Activated naive CD4-positive, alpha-beta T cell treated with anti-CD3 and anti-CD28 coated beads, Interleukin-2, amount 50 U/mL, for 72 hours (primary cell): ENCODE measurements around the gene PID1. TPM values are rescaled to one million over a fixed set of nuclear protein-coding genes. Genes with fewer than 3 reads are reported as not detected.

Experiments
- ATAC-seq, 2 donors: fragments of 150-1000 bp; cut with Tn5 transposase; 2 replicates each; pipeline ENCODE4 v1.10.0; 2021; ENCODE audit warnings: mild to moderate bottlenecking in 2 of 2, moderate library complexity in 2 of 2
- DNase-seq, 2 donors: peaks; one replicate each; pipeline ENCODE4 v3.0.0; 2021 to 2022; ENCODE audit warnings: low spot score in 2 of 2
- H3K27ac Mint-ChIP-seq, 2 donors: one replicate each; pipeline ENCODE4 v1.8.0; 2022; ENCODE audit warnings: mild to moderate bottlenecking in 2 of 2, mixed read lengths in 2 of 2
- H3K36me3 Mint-ChIP-seq, 2 donors: one replicate each; pipeline ENCODE4 v1.8.0; 2022; ENCODE audit warnings: mixed read lengths in 2 of 2
- H3K9me3 Mint-ChIP-seq, 2 donors: one replicate each; pipeline ENCODE4 v1.8.0; 2022; ENCODE audit warnings: mixed read lengths in 2 of 2
- total RNA-seq, 2 donors: library from RNA; stranded (reverse); gene quantifications; one replicate each; pipeline ENCODE4 v1.2.3, GENCODE V29; 2022

The PID1 gene, protein sequence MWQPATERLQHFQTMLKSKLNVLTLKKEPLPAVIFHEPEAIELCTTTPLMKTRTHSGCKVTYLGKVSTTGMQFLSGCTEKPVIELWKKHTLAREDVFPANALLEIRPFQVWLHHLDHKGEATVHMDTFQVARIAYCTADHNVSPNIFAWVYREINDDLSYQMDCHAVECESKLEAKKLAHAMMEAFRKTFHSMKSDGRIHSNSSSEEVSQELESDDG
- total RNA-seq = not detected

- H3K36me3 Mint-ChIP-seq = no peaks in the 10 kb centered on the region
- no peak within 1 kb of the TSS for H3K27ac Mint-ChIP-seq
- H3K9me3 Mint-ChIP-seq = no peaks in the 10 kb centered on the region
- no peak for ATAC-seq
- no peak for DNase-seq
These were observed at the start of gene PID1 for GRCh38 chr2:229270551-229271410. Gene PID1, minus strand, starts transcription at chr2:229271287. Its CDS starts 244 bp downstream, at chr2:229271043.

GRCh38 chr2:229319558-229319957 is 48.5 kb upstream of the PID1 start:
- H3K27ac Mint-ChIP-seq = no peak overlapping the region
- peaks cover 4 to 13% of the 10 kb centered on the region in 2 donors for H3K9me3 Mint-ChIP-seq
- DNase-seq = no peak

GRCh38 chr2:229314117-229314516 is 43.0 kb upstream of the PID1 start:
- Mint-ChIP-seq H3K9me3 (peaks cover 0 to 5% of the 10 kb centered on the region in 2 donors), H3K36me3 (no peaks in the 10 kb centered on the region), H3K27ac (no peak overlapping the region)
- ATAC-seq (no peak), DNase-seq (no peak)

More at GRCh38 chr2:229319558-229319957, 48.5 kb upstream of the PID1 start:
- H3K36me3 Mint-ChIP-seq = no peaks in the 10 kb centered on the region
- ATAC-seq = no peak

GRCh38 chr2:229313591-229313990 is 42.5 kb upstream of the PID1 start:
- Mint-ChIP-seq H3K27ac (no peak overlapping the region), H3K36me3 (no peaks in the 10 kb centered on the region), H3K9me3 (peaks cover 0 to 5% of the 10 kb centered on the region in 2 donors)
- no peak for DNase-seq
- ATAC-seq = no peak

GRCh38 chr2:229301237-229301636 is 30.1 kb upstream of the PID1 start:
- H3K27ac Mint-ChIP-seq = no peak overlapping the region
- no peaks in the 10 kb centered on the region for H3K36me3 Mint-ChIP-seq
- DNase-seq = no peak
- H3K9me3 Mint-ChIP-seq = peaks cover 0 to 6% of the 10 kb centered on the region in 2 donors
- no peak for ATAC-seq

DNA sequence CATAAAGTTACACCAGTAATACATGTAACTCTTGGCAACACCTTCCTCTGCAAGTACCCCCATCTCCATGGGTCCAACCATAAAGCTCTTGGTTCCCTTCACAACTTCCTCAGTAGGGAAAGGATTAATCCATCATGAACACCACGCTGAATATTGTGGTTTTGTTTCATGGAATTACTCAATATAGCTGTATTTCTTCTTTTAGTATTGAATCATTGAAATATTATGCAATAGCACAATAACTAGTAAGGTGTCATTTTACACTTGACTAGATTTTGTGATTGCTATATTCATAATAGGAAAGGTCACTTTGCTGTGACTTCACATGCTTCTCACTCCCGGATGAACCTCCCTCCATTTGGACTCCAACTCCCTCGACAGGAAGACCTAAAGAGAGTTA is 29.7 kb upstream of the PID1 start:
- DNase-seq = no peak
- no peak overlapping the region for H3K27ac Mint-ChIP-seq

GRCh38 chr2:229300371-229300770 is 29.3 kb upstream of the PID1 start:
- Mint-ChIP-seq H3K36me3 (no peaks in the 10 kb centered on the region), H3K9me3 (peaks cover 0 to 6% of the 10 kb centered on the region in 2 donors), H3K27ac (no peak overlapping the region)
- no peak for DNase-seq
- ATAC-seq = no peak

More for the DNA sequence above, 29.7 kb upstream of the PID1 start:
- ATAC-seq = no peak
- Mint-ChIP-seq H3K36me3 (no peaks in the 10 kb centered on the region), H3K9me3 (peaks cover 0 to 6% of the 10 kb centered on the region in 2 donors)

DNA sequence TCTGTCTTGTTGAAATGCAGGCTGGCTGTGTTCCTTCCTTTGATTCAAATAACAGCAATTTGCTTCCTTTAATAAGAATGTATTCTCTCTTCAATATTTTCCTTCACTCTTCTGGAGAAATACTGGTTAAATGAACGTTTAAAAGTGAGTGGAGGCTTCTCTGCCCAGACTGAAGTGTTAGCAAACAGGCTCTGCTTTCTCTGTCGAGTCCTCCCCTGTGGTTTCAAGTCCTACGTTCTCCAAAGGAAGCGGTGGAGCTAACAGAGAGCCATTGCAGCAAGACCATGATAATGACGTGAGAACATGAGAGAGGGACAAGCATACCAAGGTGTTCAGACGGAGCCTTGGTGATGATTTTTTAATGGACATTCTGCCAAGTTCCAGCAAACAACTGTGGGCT is 26.2 kb upstream of the PID1 start:
- ATAC-seq (no peak), DNase-seq (no peak)
- Mint-ChIP-seq H3K9me3 (no peaks in the 10 kb centered on the region), H3K36me3 (no peaks in the 10 kb centered on the region), H3K27ac (no peak overlapping the region)

GRCh38 chr2:229296536-229296935 is 25.4 kb upstream of the PID1 start:
- no peaks in the 10 kb centered on the region for H3K9me3 Mint-ChIP-seq
- H3K36me3 Mint-ChIP-seq = no peaks in the 10 kb centered on the region
- ATAC-seq (no peak), DNase-seq (no peak)
- no peak overlapping the region for H3K27ac Mint-ChIP-seq

GRCh38 chr2:229296016-229296415 is 24.9 kb upstream of the PID1 start:
- no peak for ATAC-seq
- Mint-ChIP-seq H3K36me3 (no peaks in the 10 kb centered on the region), H3K27ac (no peak overlapping the region)

GRCh38 chr2:229287823-229288222 is 16.7 kb upstream of the PID1 start:
- no peaks in the 10 kb centered on the region for H3K36me3 Mint-ChIP-seq
- no peak overlapping the region for H3K27ac Mint-ChIP-seq
- DNase-seq (no peak), ATAC-seq (no peak)
- H3K9me3 Mint-ChIP-seq = peaks cover 0 to 7% of the 10 kb centered on the region in 2 donors

More at GRCh38 chr2:229296016-229296415, 24.9 kb upstream of the PID1 start:
- no peak for DNase-seq
- H3K9me3 Mint-ChIP-seq = no peaks in the 10 kb centered on the region

DNA sequence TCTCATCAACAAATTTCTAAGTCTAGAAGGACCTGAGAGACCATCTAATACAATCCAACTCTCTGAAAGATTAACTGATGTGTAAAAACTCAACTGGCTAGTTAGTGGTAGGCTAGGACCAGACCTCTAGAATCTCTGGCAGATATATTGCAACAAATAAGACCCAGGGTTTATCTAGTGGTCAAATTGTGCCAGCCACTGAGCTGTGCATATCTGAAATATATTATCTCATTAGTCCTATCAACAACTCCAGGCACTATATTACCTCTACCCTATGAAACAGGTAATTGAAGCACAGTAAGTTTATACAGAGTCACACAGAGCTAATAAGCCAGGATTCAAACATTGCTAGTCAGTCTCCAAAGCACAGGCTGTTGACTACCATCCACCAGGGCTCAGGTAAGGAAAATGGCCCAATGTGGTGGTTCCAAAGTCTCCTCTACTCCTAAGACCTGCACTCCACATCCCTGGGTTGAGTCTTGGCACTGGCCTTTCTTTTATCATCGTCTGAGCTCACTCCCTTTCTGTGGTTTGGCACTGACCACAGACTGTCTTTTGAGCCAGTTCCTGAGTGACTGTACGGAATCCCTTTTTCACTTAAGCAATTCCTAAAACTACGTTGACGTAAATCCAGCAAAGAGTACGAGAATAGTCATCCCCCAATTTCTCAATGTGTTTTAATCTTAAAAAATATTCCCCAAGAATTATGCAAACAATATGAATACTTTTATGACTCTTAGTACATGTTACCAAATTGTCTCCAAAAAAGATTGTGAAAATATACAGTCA is 11.9 kb upstream of the PID1 start:
- DNase-seq = no peak
- Mint-ChIP-seq H3K9me3 (no peaks in the 10 kb centered on the region), H3K36me3 (no peaks in the 10 kb centered on the region), H3K27ac (no peak overlapping the region)
- ATAC-seq = no peak

DNA sequence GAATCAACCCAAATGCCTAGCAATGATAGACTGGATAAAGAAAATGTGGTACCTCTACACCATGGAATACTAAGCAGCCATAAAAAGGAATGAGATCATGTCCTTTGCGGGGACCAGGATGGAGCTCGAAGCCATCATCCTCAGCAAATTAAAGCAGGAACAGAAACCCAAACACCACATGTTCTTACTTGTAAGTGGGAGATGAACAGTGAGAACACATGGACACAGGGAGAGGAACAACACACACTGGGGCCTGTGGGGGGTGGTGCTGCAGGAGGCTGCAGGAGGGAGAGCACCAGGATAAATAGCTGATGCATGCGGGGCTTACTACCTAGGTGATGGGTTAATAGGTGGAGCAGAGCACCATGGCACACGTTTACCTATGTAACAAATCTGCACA is 8.4 kb upstream of the PID1 start:
- H3K9me3 Mint-ChIP-seq = no peaks in the 10 kb centered on the region
- no peaks in the 10 kb centered on the region for H3K36me3 Mint-ChIP-seq
- no peak for DNase-seq
- H3K27ac Mint-ChIP-seq = no peak overlapping the region
- no peak for ATAC-seq

DNA sequence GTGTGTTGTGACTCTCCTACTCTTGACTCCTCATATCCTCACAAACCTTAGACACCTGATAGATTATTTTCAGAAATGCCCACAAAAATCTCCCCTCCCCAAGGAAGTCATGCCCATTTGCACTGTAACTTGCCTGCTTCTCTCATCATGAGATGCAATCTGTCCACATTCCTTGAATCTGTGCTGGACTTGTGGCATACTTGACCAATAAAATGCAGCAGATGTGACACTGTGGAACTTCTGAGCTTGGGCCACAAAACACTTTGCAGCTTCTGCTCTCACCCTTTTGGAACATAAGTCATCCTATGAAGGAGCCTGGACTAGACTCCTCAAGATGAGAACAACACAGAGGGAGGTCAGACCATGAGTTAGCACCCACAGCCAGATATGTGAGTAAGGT is 4.4 kb upstream of the PID1 start:
- Mint-ChIP-seq H3K36me3 (no peaks in the 10 kb centered on the region), H3K9me3 (no peaks in the 10 kb centered on the region), H3K27ac (no peak overlapping the region)
- DNase-seq (no peak), ATAC-seq (no peak)

GRCh38 chr2:229273723-229274338 is 2.7 kb upstream of the PID1 start:
- no peak for DNase-seq
- H3K27ac Mint-ChIP-seq = no peak overlapping the region
- no peaks in the 10 kb centered on the region for H3K36me3 Mint-ChIP-seq
- H3K9me3 Mint-ChIP-seq = no peaks in the 10 kb centered on the region
- peak in 1 of 2 donors; percentile 37 for ATAC-seq

DNA sequence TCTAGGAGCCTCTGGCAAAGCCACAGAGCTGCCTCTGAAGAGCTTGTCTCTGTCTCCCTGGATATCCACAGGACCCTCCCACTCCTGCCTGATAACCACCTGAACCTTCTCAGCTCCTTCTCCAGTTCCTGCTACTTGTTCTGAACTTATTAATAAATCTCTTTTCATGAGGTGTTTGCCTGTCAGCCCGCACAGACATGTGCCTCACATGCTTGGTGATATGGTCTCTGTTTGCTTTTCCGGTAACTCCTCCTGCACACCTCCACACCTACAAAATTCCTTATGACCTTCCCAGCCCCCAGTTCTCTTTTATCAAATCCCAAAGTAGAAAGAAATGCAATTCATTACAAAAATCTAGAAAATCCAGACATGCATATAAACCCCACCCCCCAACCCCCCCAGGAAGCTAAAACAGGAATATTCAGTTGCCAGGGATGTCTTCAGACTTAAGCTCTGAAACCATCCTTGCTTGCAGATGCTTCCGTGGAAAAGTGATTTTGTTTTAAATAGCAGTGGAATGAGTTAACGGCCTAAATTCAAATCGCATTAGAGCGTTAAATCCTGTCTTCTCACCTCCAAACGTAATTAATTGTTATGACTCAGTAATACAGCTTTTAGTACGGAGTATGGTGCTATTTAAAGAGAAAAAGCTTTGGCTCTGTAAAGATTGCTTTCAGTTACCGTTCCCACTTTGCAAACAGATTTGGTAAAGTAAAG is 2.1 kb upstream of the PID1 start:
- Mint-ChIP-seq H3K36me3 (no peaks in the 10 kb centered on the region), H3K9me3 (no peaks in the 10 kb centered on the region), H3K27ac (no peak overlapping the region)
- no peak for DNase-seq
- ATAC-seq = no peak
